Nephron progenitor cell (in vitro differentiated cells): Measurements from ENCODE around the gene UBP1.
"Not testable (repeated sequence)": the region's sequence is repeated elsewhere in the genome, so short reads cannot be mapped to it uniquely, and the experiment has no call there.

Experiments used
- DNase-seq: peaks from one replicate; pipeline ENCODE4 v3.0.0; 2021
- H3K27ac Mint-ChIP-seq: 2 replicates; pipeline ENCODE4 v1.8.0; 2021; ENCODE audit warnings: mild to moderate bottlenecking, moderate library complexity, mixed read lengths
- H3K27me3 Mint-ChIP-seq: 2 replicates; pipeline ENCODE4 v1.8.0; 2021; ENCODE audit warnings: mild to moderate bottlenecking, low read depth, mixed read lengths; ENCODE audit not compliant: poor library complexity
- H3K36me3 Mint-ChIP-seq: 2 replicates; pipeline ENCODE4 v1.8.0; 2021; ENCODE audit warnings: low read depth, mixed read lengths
- H3K4me1 Mint-ChIP-seq: 2 replicates; pipeline ENCODE4 v1.8.0; 2021; ENCODE audit warnings: mixed read lengths
- H3K4me3 Mint-ChIP-seq: 2 replicates; pipeline ENCODE4 v1.8.0; 2021; ENCODE audit warnings: mild to moderate bottlenecking, moderate library complexity, mixed read lengths
- H3K9me3 Mint-ChIP-seq: 2 replicates; pipeline ENCODE4 v1.8.0; 2021; ENCODE audit warnings: mild to moderate bottlenecking, moderate library complexity, mixed read lengths
- TF ChIP-seq, protein P1 (sequence below): fragments of 200-600 bp; sonication (generic); IDR thresholded peaks from 2 replicates; pipeline ENCODE4 v1.5.0; 2021; ENCODE audit warnings: antibody characterized with exemption

The UBP1 gene

DNA sequence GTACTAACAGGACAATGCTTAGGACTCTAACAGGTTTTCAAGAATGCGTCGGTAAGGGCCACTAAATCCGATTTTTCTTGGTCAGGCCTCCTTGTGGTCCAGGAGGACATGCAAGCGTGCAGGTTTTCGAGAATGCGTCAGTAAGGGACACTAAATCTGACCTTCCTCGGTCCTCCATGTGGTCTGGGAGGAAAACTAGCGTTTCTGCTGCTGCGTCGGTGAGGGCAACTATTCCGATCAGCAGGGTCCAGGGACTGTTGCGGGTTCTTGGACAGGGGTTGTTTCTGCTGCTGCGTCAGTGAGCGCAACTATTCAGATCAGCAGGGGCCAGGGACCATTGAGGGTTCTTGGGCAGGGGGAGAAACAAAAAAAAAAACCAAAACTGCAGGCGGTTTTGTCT, 7.8 kb upstream of the UBP1 start:
- Mint-ChIP-seq H3K4me3 (peak overlapping the region; percentile 100), H3K4me1 (peaks cover 24% of the 10 kb centered on the region), H3K9me3 (peaks cover 11% of the 10 kb centered on the region), H3K27me3 (peaks cover 3% of the 10 kb centered on the region), H3K36me3 (peaks cover 36% of the 10 kb centered on the region), H3K27ac (no peak overlapping the region)
- TF ChIP-seq, protein P1, sequence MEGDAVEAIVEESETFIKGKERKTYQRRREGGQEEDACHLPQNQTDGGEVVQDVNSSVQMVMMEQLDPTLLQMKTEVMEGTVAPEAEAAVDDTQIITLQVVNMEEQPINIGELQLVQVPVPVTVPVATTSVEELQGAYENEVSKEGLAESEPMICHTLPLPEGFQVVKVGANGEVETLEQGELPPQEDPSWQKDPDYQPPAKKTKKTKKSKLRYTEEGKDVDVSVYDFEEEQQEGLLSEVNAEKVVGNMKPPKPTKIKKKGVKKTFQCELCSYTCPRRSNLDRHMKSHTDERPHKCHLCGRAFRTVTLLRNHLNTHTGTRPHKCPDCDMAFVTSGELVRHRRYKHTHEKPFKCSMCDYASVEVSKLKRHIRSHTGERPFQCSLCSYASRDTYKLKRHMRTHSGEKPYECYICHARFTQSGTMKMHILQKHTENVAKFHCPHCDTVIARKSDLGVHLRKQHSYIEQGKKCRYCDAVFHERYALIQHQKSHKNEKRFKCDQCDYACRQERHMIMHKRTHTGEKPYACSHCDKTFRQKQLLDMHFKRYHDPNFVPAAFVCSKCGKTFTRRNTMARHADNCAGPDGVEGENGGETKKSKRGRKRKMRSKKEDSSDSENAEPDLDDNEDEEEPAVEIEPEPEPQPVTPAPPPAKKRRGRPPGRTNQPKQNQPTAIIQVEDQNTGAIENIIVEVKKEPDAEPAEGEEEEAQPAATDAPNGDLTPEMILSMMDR, result no peak
- DNase-seq, result peak; percentile 7

DNA sequence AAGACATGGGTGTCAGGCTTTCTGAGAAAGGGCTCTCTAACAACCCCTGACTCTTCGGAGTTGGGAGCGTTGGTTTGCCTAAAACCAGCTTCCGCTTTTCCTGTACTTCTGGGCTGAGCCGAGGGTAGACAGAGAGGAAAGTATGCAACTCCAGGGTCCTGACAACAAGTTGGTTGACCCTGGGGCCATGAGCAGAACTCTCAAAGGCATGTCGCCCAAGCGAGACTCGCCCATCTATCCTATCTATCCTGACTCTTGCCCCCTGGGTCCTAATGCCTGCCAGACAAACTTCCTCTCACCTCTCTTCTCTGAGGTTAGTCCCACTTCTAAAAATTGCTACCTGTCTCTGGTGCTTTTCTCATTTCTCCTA, 7.0 kb upstream of the UBP1 start:
- H3K27ac Mint-ChIP-seq, result peak overlapping the region; percentile 99
- H3K4me1 Mint-ChIP-seq, result peaks cover 24% of the 10 kb centered on the region
- peak; percentile 35 for DNase-seq
- peaks cover 29% of the 10 kb centered on the region for H3K36me3 Mint-ChIP-seq
- not testable (repeated sequence) for H3K27me3 Mint-ChIP-seq, H3K9me3 Mint-ChIP-seq
- peak overlapping the region; percentile 100 for H3K4me3 Mint-ChIP-seq

DNA sequence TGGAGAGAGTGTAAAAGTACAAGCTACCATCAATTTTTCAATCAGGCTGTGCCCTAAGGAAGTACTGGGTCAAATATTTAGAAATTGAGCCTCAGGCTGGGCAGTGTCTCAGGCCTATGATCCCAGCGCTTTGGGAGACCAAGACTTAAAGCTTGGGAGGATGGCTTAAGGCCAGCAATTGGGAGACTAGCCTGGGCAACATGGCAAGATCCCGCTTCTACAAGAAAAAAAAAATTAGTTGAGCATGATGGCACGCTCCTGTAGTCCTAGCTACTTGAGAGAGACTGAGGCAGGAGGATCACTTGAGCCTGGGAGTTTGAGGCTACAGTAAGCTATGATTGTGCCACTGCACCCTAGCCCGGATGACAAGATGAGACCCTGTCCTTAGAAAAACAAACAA, 2.0 kb upstream of the UBP1 start:
- Mint-ChIP-seq H3K36me3 (peaks cover 3% of the 10 kb centered on the region), H3K27me3 (peaks cover 3% of the 10 kb centered on the region), H3K4me3 (peak overlapping the region; percentile 99), H3K4me1 (peaks cover 35% of the 10 kb centered on the region), H3K9me3 (no peaks in the 10 kb centered on the region), H3K27ac (peak overlapping the region; percentile 87)
- TF ChIP-seq, protein P1, result no peak
- no peak for DNase-seq

DNA sequence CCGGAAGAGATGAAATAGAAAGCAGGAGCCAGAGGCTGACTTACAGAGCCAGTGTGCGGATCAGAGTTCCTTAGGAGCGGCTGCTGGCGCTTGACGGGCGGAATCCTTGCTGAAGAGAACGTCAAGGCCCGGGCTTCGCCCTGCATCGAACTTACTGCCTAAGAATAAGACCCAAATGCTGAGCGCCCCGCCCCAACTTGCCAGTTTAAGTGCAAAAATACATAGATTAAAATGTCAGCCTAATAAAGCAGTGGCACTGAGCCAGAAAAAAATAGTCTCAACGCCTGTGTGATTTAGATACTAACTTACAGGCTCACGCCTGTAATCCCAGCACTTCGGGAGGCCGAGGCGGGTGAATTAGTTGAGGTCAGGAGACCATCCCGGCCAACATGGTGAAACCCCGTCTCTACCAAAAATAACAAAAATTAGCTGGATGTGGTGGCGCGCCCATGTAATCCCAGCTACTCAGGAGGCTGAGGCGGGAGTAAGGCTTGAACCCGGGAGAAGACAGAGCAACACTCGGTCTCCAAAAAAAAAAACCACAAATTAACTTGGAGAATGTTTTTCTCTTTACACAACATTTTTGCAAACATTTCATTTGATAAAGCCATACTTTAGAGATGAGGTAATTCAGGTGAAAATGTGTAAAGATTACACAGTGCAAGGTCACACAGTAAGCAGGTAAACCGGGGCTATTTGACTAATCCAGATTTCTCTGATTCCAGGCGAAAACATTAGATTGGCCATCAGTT, 1.2 kb upstream of the UBP1 start:
- H3K27ac Mint-ChIP-seq, result peak overlapping the region; percentile 100
- H3K27me3 Mint-ChIP-seq, result no peaks in the 10 kb centered on the region
- H3K9me3 Mint-ChIP-seq, result no peaks in the 10 kb centered on the region
- H3K4me3 Mint-ChIP-seq, result peak overlapping the region; percentile 99
- peaks cover 9% of the 10 kb centered on the region for H3K36me3 Mint-ChIP-seq
- TF ChIP-seq, protein P1, result no peak
- DNase-seq, result peak; percentile 47
- peaks cover 39% of the 10 kb centered on the region for H3K4me1 Mint-ChIP-seq

DNA sequence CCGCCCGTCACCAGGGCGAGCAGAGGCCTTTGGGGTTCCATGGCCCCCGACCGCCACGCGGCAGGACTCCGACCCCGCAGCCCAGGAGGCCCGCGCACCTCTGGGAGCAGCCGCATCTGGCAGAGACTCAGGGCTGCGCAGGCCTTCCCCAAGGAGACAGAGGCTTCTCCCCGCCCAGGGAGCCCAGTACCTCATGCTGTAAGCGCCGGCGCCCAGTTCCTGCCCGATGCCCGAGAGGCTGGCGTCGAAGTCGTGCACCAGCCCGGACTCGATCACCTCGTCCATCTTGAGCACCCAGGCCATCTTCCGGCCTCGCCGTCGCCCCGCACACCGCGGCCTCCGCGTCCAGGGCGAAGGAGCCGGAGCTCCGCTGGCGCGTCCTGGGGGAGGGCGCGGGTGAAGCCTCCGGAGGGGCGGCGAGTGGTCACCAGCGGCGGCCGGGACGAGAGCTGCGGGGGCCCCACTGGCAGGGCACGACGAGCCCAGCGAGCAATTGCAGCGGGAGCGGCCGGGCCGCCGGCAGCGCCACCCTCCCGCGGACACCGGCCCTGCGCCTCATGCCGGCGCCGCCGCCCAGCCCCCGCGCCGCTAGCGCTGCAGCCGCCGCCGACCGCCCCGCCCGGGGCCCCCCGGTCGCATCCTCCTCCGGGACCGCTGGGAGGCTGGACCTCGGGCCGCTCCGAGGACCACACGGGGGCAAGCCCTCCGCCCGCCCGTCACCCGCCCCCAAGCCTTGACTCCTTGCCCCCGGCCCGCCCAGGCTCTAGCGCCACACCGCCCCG, 468 bp downstream of the UBP1 start:
- Mint-ChIP-seq H3K36me3 (peaks cover 18% of the 10 kb centered on the region), H3K4me1 (peaks cover 43% of the 10 kb centered on the region), H3K27me3 (no peaks in the 10 kb centered on the region), H3K9me3 (no peaks in the 10 kb centered on the region), H3K27ac (peak overlapping the region; percentile 84), H3K4me3 (peak overlapping the region; percentile 99)
- TF ChIP-seq, protein P1, result no peak
- no peak for DNase-seq

DNA sequence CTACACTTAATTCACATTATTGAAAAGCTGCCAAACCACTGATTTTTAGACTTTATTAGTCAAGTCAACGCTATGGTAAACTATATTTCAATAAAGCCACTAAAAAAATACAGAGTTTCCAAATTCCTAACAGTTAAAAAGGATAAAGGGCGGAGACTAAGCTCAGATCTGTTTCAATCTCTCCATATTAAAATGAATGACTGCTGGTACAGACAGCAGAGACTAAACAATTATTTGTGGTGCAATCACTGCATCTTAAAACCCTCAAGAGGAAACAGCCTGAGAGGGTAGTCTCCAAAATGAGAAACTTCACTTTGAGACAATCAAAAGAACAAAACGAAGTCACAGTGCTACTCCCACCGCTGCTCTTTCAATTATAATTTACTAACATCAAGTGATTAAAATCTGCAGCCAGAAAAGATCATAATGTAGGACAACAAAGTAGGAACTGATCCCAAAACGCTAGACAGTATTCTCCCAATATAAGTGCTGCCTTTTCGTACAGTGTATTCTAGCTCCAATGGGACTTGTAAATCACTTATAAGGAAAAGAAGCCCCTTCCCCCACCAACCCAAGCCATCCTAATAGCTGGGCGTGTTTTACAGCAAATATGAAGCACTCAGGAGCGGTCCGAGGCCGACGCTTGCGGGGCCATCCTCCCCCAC, 1.2 kb downstream of the UBP1 start:
- DNase-seq, result no peak
- H3K4me1 Mint-ChIP-seq, result peaks cover 43% of the 10 kb centered on the region
- H3K9me3 Mint-ChIP-seq, result no peaks in the 10 kb centered on the region
- no peaks in the 10 kb centered on the region for H3K27me3 Mint-ChIP-seq
- TF ChIP-seq, protein P1, result no peak
- H3K4me3 Mint-ChIP-seq, result peak overlapping the region; percentile 95
- H3K36me3 Mint-ChIP-seq, result peaks cover 18% of the 10 kb centered on the region
- peak overlapping the region; percentile 84 for H3K27ac Mint-ChIP-seq
